SH-SY5Y (cell line): ENCODE measurements around the gene PEX16.

Experiments used
- GATA2 ChIP-seq: IDR thresholded peaks from 2 replicates; pipeline ENCODE4 v1.6.1; 2011; ENCODE audit warnings: mild to moderate bottlenecking, low read depth, low read length
- GATA3 ChIP-seq: IDR thresholded peaks from 2 replicates; pipeline ENCODE4 v1.6.1; 2011; ENCODE audit warnings: low read depth, mild to moderate bottlenecking, low read length, moderate library complexity

PEX16 gene

DNA sequence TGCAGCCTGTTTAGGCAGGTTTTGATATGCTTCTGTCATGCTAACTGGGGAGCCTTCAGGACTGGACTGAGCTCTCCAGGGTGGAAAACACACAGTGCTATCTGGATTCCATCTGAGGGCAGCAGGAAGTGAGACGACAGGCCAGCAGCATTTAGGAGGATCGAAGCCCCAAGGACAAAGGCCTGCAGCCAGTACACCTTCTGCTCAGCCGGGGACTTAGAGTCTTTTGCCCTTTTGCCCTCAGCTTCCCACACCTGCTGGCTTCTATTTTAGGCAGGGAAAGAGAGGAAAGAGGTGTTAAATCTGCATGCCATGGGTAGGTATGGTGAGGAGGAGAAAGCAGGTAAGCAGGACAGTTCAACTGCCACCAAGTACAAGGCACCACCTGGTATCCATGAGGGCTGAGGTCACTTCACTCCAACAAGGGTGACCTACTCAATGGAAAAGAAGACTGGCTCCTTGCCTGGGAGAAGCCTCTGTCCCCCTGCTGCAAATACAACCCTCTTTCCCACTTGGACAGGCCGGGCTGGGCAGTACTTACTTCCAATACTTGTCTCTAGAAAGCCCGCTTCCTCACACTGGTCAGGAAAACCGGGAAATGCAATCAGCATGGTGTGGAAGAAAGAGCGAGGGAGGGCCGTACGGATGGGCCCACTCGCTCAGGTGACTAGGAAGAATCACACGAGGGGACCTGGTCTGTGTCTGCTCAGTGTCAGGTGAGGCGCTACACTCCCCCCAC is 17.1 kb upstream of the PEX16 start:
- no peak for TF ChIP-seq GATA2
- no peak for TF ChIP-seq GATA3

DNA sequence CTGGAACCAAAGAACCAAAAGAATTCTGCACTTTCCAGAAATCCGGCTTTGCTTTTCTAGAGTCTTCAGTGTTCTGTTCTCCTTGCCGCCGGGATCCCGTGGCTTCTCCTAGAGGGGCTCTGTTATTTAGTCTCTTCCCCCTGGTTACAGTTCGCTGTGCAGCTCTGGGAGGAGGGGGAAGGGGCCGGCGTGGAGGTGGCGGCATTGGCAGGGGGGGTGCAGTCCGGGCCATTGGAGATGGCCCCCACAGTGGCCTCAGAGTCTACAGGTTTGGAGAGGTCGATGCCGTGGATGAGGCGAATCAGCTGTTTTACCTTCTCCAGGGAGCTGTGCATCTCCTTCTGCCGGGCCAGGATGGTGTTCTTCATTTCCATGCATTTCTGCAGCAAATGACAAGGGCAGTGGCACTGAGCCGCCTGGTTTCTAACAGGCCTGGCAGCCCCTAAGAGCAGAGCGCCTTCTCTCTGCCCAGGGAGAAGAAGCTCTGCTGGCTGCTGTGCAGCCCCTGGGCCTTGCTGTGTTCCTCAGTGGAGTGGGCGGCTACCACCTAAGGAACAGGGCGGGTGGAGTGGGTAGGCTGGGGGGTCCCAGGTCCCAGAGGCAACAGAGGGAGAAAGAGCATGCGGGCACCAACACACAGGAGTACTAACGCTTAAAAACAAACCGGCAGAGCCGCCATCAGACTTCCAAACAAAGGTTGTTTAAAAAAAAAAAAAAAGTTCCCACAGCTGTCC is 16.3 kb upstream of the PEX16 start:
- no peak for TF ChIP-seq GATA3
- no peak for TF ChIP-seq GATA2

DNA sequence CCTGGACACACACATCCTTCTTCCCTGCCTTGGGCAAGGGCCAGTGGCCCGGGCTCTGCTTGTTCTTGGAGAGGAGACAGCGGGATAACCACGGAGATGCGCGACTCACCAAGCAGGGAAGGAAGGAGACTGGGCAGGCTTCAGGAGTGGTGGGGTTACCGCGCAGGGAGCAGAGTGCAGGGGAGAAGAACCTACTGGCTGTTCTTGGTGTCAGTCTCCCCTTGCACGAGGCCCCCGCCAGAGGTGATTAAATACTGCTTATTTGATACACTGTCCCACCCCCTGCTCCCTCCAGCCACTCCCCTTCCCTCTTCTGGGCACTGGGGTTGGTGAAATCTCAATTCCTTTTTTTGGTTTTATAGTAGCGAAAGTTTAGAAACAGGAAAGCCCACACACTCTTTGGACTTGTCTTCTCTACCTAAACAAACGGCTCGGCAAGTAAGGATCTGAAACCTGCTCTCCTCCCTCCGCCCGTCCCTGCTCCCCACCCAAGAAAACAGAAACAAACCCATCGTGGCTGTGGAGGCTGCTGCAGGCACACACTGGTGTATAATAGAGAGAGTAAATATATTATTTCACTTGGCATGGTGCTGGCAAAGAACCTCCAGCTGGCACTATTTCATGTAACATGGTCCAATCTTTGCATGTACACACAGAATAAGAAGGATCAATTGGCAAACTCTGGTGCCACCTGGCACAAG is 15.6 kb upstream of the PEX16 start:
- no peak for TF ChIP-seq GATA2

DNA sequence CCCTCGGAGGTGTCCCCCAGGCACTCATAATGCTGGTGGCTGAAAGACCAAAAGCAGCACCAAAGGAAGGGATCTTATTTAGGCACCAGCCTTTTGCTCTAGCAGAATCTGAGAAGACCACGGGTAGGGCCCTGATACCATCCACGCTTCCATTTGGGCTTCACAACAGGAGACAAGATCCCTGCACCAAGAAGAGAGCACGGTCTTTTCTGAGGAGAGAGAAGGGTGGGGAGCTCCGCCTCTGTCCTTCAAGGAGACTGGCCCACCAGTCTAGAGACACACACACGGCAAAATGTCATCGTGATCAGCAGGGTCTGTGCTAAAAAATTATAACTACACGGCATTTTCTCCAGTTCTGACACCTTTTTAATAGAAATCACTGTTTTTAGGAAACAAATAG is 14.5 kb upstream of the PEX16 start:
- no peak for TF ChIP-seq GATA2
- TF ChIP-seq GATA3, result no peak

DNA sequence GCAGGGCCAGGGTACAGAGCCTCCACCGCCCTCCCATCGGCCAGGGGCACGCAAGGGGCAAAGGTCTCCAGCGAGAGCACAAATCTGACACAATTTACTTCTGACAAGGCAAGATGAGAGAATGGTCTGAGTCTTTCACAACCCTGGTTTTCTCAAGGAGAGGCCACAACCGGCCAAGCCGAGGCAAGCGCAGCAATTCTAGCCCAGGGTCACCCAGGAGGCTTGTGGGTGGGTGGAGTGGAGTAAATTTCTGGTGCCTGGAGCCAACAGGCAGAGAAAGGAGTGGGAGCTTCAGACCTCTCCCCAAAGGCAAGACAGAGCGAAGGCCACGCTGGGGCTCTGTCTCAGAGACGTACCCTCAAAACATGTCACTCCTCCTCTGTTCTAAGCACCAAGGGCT is 14.1 kb upstream of the PEX16 start:
- TF ChIP-seq GATA2 (no peak), GATA3 (no peak)

DNA sequence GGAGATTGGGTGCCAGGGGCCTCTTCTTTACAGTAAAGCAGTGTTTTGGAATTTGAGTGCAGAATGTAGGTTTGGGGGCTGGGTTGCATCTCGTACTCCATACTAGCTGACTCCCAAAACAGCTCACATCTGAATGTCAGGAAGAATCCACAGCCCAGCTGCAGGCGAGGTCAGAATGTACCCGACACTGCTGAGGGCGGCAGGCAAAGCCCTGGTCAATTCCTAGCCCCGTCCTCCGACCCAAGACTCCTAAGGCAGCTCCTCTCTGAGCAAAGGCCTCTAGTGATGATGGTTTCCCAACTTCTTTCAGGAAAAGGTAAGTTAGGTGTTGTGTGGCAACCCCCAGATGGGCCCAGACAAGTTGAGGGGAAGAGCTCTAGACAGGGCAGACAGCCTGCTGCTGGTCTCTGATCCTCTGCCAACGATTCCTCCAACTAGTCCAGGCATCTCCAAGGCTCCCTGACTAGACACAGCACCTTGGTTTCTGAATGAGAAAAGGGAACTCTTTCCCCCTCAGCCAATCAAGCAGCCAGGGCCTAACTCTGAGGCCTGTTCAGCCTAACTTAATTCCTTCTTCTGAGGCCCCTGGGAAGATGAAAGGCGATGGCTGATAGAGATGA is 13.4 kb upstream of the PEX16 start:
- no peak for TF ChIP-seq GATA2
- TF ChIP-seq GATA3, result no peak

DNA sequence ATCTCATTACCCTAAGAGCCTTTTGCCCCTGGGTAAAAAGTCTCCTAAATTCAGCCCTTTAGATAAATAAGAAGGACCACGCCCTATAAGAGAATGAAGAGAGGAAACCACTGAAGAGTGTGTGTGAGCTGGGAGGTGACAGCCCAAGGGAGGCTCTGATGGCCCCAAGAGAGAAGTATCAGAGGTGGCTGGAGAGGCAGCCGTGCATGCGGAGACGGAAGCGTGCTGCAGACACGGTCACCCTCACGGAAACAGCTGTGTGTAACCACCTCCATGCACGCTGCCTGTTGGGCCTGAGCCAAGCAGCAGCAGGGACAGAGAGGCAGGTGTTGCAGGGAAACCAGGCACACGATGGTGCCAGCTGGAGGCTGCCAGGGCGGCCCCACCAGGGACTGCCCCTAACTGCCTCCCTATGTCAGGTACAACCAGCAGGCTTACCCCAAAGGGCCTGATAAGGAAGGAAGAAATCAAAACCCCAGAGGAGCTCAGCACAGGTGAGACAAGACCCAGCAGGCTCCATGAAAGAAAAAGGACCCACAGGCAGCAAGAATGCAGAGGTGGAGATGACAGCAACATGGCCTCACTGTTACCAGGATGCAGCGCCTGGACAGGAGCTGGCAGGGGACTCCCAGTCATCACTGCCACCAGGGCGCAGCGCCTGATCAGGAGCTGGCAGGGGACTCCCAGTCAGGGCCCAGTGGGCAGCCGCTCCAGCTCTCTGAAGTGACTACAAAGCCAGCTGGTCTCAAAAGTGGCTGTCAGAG is 12.5 kb upstream of the PEX16 start:
- TF ChIP-seq GATA3 (no peak), GATA2 (no peak)

DNA sequence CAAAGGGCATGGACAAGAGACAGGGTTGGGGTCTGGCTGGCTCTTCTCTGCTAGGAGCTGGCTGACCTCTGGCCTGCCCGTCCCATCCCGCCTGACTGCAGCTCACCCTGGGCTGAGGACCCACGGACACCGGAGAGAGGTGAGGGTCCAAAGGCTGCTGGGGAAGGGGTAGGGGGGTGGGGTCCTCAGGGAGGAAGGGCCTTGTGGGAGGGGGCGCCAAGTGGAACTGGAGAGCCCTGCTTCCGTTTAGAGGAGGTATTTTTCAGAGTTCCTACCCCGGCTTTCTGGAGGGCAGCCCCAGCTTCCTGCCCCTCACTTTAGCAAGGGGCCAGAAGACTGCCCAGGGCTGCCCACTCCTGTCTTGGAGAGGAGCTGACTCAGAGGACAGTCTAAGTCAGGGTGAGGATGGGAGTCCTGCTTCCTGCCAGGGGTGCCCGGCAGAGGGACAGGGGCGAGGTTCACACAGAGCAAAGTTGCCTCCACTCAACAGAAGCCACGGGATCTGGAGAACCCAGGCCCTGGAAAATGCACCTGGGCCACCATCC is 11.9 kb upstream of the PEX16 start:
- TF ChIP-seq GATA2, result no peak
- no peak for TF ChIP-seq GATA3

DNA sequence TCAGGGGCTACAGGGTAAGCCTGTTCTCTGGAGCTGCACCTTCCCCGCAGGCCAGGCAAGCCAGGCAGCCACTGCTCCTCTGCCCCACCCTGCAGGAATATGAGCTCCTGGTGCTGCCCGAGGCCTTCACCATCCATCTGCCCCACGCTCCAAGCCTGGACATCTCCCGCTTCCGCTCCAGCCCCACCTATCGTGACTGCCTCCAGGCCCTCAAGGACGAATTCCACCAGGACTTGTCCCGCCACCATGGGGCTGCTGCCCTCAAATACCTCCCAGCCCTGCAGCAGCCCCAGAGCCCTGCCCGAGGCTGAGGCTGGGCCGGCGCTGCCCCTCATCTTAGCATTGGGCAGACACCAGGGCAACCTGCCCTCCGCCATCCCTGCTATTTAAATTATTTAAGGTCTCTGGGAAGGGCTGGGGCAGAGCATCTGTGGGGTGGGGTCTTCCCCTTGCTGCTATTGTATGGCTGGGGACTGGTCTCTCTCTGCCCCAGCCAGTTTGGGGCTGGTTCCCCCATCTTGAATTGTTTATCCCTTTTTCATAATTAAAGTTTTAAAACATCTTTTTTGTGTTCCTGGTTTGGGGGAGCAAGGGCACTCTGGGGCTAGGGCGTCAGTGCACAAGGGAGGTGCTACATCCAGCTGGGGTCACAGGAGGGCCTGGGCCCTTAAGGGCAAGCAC is 11.0 kb upstream of the PEX16 start:
- TF ChIP-seq GATA2 (no peak), GATA3 (no peak)

DNA sequence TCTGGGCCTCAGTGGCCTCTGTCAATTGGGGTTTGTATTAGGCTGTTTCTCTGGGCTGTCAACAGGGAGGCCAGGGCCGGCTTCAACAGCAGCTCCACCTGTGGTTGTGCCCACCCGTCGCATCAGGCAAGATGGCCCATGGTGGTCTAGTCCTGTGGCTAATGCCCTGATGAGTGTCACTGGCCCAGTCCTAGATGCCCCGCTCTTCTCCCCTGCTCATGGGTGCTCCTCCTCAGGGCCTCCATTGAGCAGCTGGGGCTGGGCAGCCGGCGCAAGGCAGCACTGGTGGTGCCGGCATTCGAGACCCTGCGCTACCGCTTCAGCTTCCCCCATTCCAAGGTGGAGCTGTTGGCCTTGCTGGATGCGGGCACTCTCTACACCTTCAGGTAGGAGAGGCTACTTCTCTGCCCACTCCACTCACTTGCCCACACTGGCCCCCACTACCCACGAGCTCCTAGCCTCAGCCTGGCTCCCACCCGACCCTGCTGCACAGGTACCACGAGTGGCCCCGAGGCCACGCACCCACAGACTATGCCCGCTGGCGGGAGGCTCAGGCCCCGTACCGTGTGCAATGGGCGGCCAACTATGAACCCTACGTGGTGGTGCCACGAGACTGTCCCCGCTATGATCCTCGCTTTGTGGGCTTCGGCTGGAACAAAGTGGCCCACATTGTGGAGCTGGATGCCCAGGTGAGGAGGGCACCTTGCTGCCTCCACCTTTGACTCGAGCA is 10.2 kb upstream of the PEX16 start:
- TF ChIP-seq GATA2, result no peak
- no peak for TF ChIP-seq GATA3

DNA sequence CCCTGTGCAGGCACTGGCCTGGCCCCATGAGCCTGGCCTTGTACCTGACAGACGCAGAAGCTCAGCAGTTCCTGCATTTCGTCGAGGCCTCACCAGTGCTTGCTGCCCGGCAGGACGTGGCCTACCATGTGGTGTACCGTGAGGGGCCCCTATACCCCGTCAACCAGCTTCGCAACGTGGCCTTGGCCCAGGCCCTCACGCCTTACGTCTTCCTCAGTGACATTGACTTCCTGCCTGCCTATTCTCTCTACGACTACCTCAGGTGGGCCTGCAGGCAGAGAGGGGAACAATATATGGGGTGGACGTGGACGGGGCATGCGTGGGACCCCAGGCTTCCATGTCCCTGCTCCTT is 9.6 kb upstream of the PEX16 start:
- no peak for TF ChIP-seq GATA3
- no peak for TF ChIP-seq GATA2

DNA sequence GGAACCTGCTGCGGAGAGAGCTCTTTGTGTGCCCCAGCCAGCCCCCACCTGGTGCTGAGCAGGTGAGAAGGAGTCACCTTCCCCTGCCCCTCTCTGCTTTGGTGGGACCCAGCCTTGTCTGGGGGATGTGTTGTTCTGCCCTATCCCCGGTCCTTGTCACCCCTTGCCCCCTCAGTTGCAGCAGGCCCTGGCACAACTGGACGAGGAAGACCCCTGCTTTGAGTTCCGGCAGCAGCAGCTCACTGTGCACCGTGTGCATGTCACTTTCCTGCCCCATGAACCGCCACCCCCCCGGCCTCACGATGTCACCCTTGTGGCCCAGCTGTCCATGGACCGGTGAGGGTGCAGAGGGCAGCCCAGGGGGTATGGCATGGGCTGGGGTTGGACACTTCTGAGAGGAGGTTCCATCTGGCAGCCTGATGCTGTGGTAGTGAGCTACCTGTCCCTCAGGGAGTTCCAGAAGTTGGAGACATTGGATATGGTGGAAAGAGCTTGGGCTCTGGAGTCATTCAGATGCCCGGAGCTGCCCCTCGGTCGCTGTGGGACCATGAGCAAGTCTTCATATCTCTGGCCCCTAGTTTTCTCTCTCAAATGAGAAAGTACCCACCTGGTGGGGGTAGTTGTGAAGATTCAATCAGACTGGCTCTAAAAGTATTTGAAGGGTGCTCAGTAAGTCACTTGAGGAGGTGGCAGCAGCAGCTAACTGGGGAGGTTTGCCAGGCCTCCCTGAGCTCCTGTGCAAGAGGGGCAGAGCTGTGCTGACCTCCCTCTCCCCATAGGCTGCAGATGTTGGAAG is 9.1 kb upstream of the PEX16 start:
- TF ChIP-seq GATA3 (no peak), GATA2 (no peak)
